A549 (cell line): Measurements from ENCODE around the gene CDHR5. TPM values are rescaled to one million over a fixed set of nuclear protein-coding genes. Genes with fewer than 3 reads are reported as not detected.
A peak's percentile ranks its signal among the peaks of the same experiment; 100 is the strongest.
"Not testable (repeated sequence)": the region's sequence is repeated elsewhere in the genome, so short reads cannot be mapped to it uniquely, and the experiment has no call there.

ENCODE experiments used
- ATAC-seq, 2 experiments: fragments of 200-7000 bp in 1 of 2; fragments of >200 bp in 1 of 2; cut with Nextera tagmentation in 1 of 2; cut with Tn5 transposase in 1 of 2; 3 replicates each; pipeline versions ENCODE4 v1.8.0 to v1.9.1; 2018 to 2020; ENCODE audit warnings: mild to moderate bottlenecking in 1 of 2, moderate library complexity in 1 of 2
- CTCF ChIA-PET: fragments of 300-600 bp; sonication (Branson Sonifier 250); formaldehyde crosslinking; extraction: SDS; loops from one replicate; lab custom pipeline; 2021; ENCODE audit warnings: antibody characterized with exemption, inconsistent platforms; lab: Yijun Ruan, JAX
- POLR2A ChIA-PET: fragments of 350-600 bp; formaldehyde crosslinking; extraction: SDS; loops from one replicate; lab custom pipeline; 2021; ENCODE audit warnings: antibody characterized with exemption, inconsistent platforms; lab: Yijun Ruan, JAX
- DNase-seq, 2 experiments: peaks; one replicate each; pipeline versions ENCODE4 v3.0.0 to v3.0.0-alpha.2; 2011 to 2016; ENCODE audit warnings: low read depth in 1 of 2, low spot score in 1 of 2
- FAIRE-seq: peaks from 2 replicates; lab custom pipeline; 2011; peaks lifted over from hg19 to GRCh38; lab: Jason Lieb, UNC
- H3K27ac ChIP-seq, 2 experiments: fragments of >200 bp; sonication (Bioruptor Twin); formaldehyde crosslinking; 3 replicates each; pipeline ENCODE4 v1.5.1; 2016 to 2017
- H3K4me1 ChIP-seq: fragments of >200 bp; sonication (Bioruptor Twin); formaldehyde crosslinking; 3 replicates; pipeline ENCODE4 v1.6.1; 2016
- H3K4me2 ChIP-seq: fragments of >200 bp; sonication (Bioruptor Twin); formaldehyde crosslinking; 3 replicates; pipeline ENCODE4 v1.6.1; 2016
- H3K4me3 ChIP-seq: fragments of >200 bp; sonication (Bioruptor Twin); formaldehyde crosslinking; 3 replicates; pipeline ENCODE4 v1.5.1; 2016
- H3K9me3 ChIP-seq: fragments of >200 bp; sonication (Bioruptor Twin); formaldehyde crosslinking; 3 replicates; pipeline ENCODE4 v1.6.1; 2016
- CEBPB ChIP-seq, 2 experiments: fragments of >200 bp in 1 of 2; sonication (Bioruptor Twin) in 1 of 2; formaldehyde crosslinking in 1 of 2; IDR thresholded peaks; 2 replicates each; pipeline ENCODE4 v1.6.1; 2012 to 2016
- CHD2 ChIP-seq: fragments of 150-350 bp; IDR thresholded peaks from 2 replicates; pipeline ENCODE4 v1.6.1; 2014; ENCODE audit warnings: low read length; ENCODE audit not compliant: partially characterized antibody
- EP300 ChIP-seq, 2 experiments: fragments of >200 bp; sonication (Bioruptor Twin); formaldehyde crosslinking; IDR thresholded peaks; 2 replicates in 1 of 2; 3 replicates in 1 of 2; pipeline ENCODE4 v1.6.1; 2016 to 2017
- KDM1A ChIP-seq: fragments of 200-600 bp; sonication (generic); IDR thresholded peaks from 2 replicates; pipeline ENCODE4 v1.6.1; 2016; ENCODE audit warnings: low read depth, mild to moderate bottlenecking
- MAZ ChIP-seq: fragments of 150-350 bp; IDR thresholded peaks from 2 replicates; pipeline ENCODE4 v1.6.1; 2014; ENCODE audit warnings: antibody characterized with exemption, low read depth, low read length, borderline replicate concordance
- NFE2L2 ChIP-seq: fragments of 150-350 bp; conservative IDR thresholded peaks from 2 replicates; pipeline ENCODE4 v1.6.1; 2014; ENCODE audit warnings: low read length
- POLR2AphosphoS2 ChIP-seq: conservative IDR thresholded peaks from 2 replicates; pipeline ENCODE4 v1.6.1; 2012; ENCODE audit warnings: low read length, improper control_type of control experiment, inconsistent platforms
- REST ChIP-seq: fragments of 200-600 bp; sonication (generic); IDR thresholded peaks from 2 replicates; pipeline ENCODE4 v1.6.1; 2016; ENCODE audit warnings: antibody characterized with exemption, mild to moderate bottlenecking, moderate library complexity
- RNF2 ChIP-seq: fragments of 200-600 bp; sonication (generic); IDR thresholded peaks from 2 replicates; pipeline ENCODE4 v1.6.1; 2016; ENCODE audit warnings: low read depth, mild to moderate bottlenecking, antibody characterized with exemption, moderate library complexity, borderline replicate concordance
- TFCP2L1 ChIP-seq: fragments of 250-450 bp; sonication (Bioruptor Pico); IDR thresholded peaks from 2 replicates; pipeline ENCODE4 v1.5.0; 2021; ENCODE audit warnings: mild to moderate bottlenecking
- ZNF302 ChIP-seq: fragments of 250-450 bp; sonication (Bioruptor Pico); IDR thresholded peaks from 2 replicates; pipeline ENCODE4 v1.9.0; 2021; ENCODE audit warnings: inconsistent platforms, mild to moderate bottlenecking, moderate library complexity
- ZSCAN20 ChIP-seq: fragments of 250-450 bp; sonication (Bioruptor Pico); IDR thresholded peaks from 2 replicates; pipeline ENCODE4 v1.8.0; 2022; ENCODE audit warnings: mild to moderate bottlenecking, moderate library complexity
- WGBS: methylation state at CpG from one replicate; pipeline ENCODE4 v1.1.6; 2017; ENCODE audit errors: missing lambda C conversion rate; 5-methylcytosine and 5-hydroxymethylcytosine counted together
- polyA plus RNA-seq, 4 experiments: library from polyadenylated mRNA; depleted of rRNA in 3 of 4; stranded (reverse); fragments of >200 nt; fragmentation: RNase III in 1 of 4; extraction: RNeasy Plus Mini Kit Qiagen cat#74134 plus additional on column Dnase treatment in 1 of 4; gene quantifications; 2 replicates in 3 of 4; 3 replicates in 1 of 4; pipeline ENCODE4 v1.2.3, GENCODE V29; 2011 to 2017
- TF ChIP-seq, protein P1 (sequence below): fragments of >200 bp; sonication (Bioruptor Twin); formaldehyde crosslinking; IDR thresholded peaks from 2 replicates; pipeline ENCODE4 v1.6.1; 2016

The CDHR5 gene
- polyA plus RNA-seq, 2 of the 4 experiments (the other 2 are of a cell fraction), result 0.08 to 0.12 TPM

GRCh38 chr11:656866-657265 lies 32.1 kb upstream of the CDHR5 start (continued):
- TF ChIP-seq KDM1A (no peak), REST (no peak), POLR2AphosphoS2 (no peak), ZNF302 (no peak)

DNA sequence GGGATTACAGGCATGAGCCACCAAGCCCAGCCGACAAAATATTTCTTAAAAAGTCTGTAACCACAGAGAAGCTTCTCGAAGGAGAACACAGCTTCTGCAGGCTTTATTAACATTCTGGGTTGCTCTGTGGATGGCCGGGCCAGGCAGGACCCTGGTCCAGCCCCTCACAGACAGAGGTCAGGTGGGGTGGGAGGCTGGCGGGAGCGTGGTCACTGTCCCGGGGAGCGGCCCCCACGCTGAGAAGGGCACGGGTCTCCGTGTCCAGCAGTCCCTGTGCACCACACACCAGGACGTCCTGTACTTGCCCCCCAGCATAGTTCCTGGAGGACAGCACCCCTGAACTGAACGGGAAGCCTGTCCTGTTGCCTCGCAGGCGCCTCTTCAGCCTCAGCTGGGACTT lies 31.7 kb upstream of the CDHR5 start:
- 96% methylated on average over 12 of the region's 14 CpGs for WGBS
- Histone ChIP-seq H3K9me3 (no peaks in the 10 kb centered on the region), H3K4me2 (no peak overlapping the region), H3K27ac (no peak overlapping the region), H3K4me3 (no peak overlapping the region), H3K4me1 (peaks cover 14% of the 10 kb centered on the region)
- no peak for DNase-seq
- ChIA-PET CTCF (interaction anchor here (0.7 to 3.8 kb wide), 6 partner anchors 9 to 102 kb away, joined by 3 to 21 read pairs (median 6); partner anchors contain the start of genes DEAF1 and TMEM80), POLR2A (interaction anchor here (0.7 to 1.3 kb wide), 3 partner anchors 13 to 1496 kb away, joined by 3 read pairs; no protein-coding TSS in a partner anchor)
- no peak for FAIRE-seq
- TF ChIP-seq NFE2L2 (no peak), MAZ (no peak), CHD2 (no peak), TFCP2L1 (no peak), KDM1A (no peak), EP300 (IDR thresholded peaks at IDR 0.05) (no peak), RNF2 (no peak)
- no peak; a peak in 1 of 6 replicates for ATAC-seq

DNA sequence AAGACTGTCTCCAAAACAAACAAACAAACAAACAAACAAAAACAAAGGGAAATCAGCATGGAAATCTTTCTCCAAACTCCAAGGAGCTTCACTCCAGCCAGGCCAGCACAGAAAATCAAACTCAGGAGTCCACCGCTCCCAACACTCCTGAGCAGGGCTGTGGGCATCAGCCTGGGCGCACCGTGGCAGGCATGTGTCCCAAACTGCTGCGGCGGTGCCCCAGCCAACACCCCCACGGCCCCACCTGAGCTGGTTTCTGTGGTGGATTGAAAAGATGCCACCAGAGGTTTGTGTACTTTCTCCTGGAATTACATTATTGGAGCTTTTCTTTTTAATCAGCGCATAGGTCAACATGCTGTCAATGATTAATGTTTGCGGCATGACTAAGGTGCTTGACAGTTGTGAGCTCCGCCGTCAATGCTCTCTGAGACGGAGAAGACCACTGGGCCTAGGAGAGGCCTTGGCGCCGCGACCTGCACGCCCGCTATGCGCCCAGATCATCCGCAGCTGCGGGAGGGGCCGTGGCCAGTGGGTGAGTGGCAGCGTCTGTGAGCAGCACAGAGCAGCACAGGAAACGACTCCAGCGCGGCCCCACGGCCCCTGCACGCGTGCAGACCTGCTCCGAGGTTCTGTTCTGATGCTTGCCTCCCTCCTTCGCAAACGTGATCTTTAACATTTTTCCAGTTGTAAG lies 30.4 kb upstream of the CDHR5 start:
- Histone ChIP-seq H3K4me3 (no peak overlapping the region), H3K4me2 (peak overlapping the region; percentile 48; the same call in 2 of the 3 replicates), H3K4me1 (peaks cover 14% of the 10 kb centered on the region)
- DNase-seq (peak in 1 of 2 experiments; percentile 36), FAIRE-seq (no peak)
- CTCF ChIA-PET, result interaction anchor here (0.6 to 3.8 kb wide), 14 partner anchors 8 to 100 kb away, joined by 3 to 21 read pairs (median 5); partner anchors contain the start of genes DEAF1, TALDO1 and TMEM80
- TF ChIP-seq, protein P1, sequence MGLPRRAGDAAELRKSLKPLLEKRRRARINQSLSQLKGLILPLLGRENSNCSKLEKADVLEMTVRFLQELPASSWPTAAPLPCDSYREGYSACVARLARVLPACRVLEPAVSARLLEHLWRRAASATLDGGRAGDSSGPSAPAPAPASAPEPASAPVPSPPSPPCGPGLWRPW, result no peak
- TF ChIP-seq ZSCAN20 (CRISPR knock-in tag), result no peak
- TF ChIP-seq, all 56 proteins: peak for 0
- 71% methylated on average over 30 of the region's 30 CpGs for WGBS
- no peaks in the 10 kb centered on the region for H3K9me3 ChIP-seq
- no peak overlapping the region for H3K27ac ChIP-seq
- peak; percentile 25 to 60; a peak in 4 of 6 replicates for ATAC-seq
- POLR2A ChIA-PET, result interaction anchor here (0.6 kb wide), 1 partner anchor 9 kb away, joined by 3 read pairs; no protein-coding TSS in a partner anchor

DNA sequence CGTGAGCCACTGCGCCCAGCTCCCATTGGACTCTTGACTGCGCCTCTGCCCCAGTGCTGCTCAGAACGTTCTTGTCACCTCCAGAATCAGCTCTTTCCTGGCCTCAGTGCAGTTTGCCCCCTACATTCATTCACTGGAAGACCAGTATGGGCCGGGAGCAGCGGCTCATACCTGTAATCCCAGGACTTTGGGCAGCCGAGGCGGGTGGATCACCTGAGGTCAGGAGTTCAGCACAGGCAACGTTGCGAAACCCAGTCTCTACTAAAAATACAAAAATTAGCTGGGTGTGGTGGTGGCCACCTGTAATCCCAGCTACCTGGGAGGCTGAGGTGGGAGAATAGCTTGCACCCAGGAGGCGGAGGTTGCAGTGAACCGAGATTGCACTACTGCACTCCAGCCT lies 29.7 kb upstream of the CDHR5 start:
- H3K27ac ChIP-seq, H3K4me3 ChIP-seq, DNase-seq, FAIRE-seq, ATAC-seq, H3K4me2 ChIP-seq, H3K9me3 ChIP-seq, POLR2A ChIA-PET: not testable (repeated sequence)
- 97% methylated on average over 12 of the region's 12 CpGs for WGBS
- peak in 1 of 2 experiments; percentile 59; a peak in 1 of 4 replicates for TF ChIP-seq CEBPB (IDR thresholded peaks at IDR 0.05)
- peaks cover 14% of the 10 kb centered on the region for H3K4me1 ChIP-seq
- CTCF ChIA-PET, result interaction anchor here (0.8 to 3.8 kb wide), 6 partner anchors 8 to 100 kb away, joined by 3 to 21 read pairs (median 5); no protein-coding TSS in a partner anchor
